Fibroblast of the aortic adventitia (primary cell): ENCODE data around the gene ANKIB1. TPM values are rescaled to one million over a fixed set of nuclear protein-coding genes. Genes with fewer than 3 reads are reported as not detected.

Source experiments
- DNase-seq: peaks from one replicate; pipeline ENCODE4 v3.0.0-alpha.2; 2010; ENCODE audit warnings: low read depth
- H3K4me3 ChIP-seq: 2 replicates; pipeline ENCODE4 v1.5.1; 2011; ENCODE audit warnings: low read depth, mild to moderate bottlenecking, control low read depth, low read length, moderate library complexity
- CTCF ChIP-seq: IDR thresholded peaks from 2 replicates; pipeline ENCODE4 v1.5.1; 2011; ENCODE audit warnings: mild to moderate bottlenecking, low read length, control low read depth, inconsistent platforms; ENCODE audit not compliant: insufficient read depth
- total RNA-seq: library from RNA; depleted of rRNA; stranded (reverse); fragments of >200 nt; gene quantifications from 2 replicates; pipeline ENCODE4 v1.2.3, GENCODE V29; 2012; ENCODE audit warnings: low replicate concordance

The ANKIB1 gene
- total RNA-seq, 1 donor = 75.8 TPM

GRCh38 chr7:92226981-92227380 is 18.8 kb upstream of the ANKIB1 start:
- no peak for DNase-seq
- TF ChIP-seq CTCF = no peak

GRCh38 chr7:92228100-92228499 is 17.7 kb upstream of the ANKIB1 start:
- no peak overlapping the region for H3K4me3 ChIP-seq
- TF ChIP-seq CTCF = no peak
- DNase-seq = no peak

More at GRCh38 chr7:92226981-92227380, 18.8 kb upstream of the ANKIB1 start:
- H3K4me3 ChIP-seq = no peak overlapping the region

- no peak for DNase-seq
- H3K4me3 ChIP-seq = no peak overlapping the region
- no peak for TF ChIP-seq CTCF
Measured at GRCh38 chr7:92228742-92229141, 17.0 kb upstream of the ANKIB1 start.

- no peak for DNase-seq
- no peak overlapping the region for H3K4me3 ChIP-seq
- TF ChIP-seq CTCF = no peak
Measured at GRCh38 chr7:92230547-92230946, 15.2 kb upstream of the ANKIB1 start.

- H3K4me3 ChIP-seq = no peak overlapping the region
- DNase-seq = no peak
- TF ChIP-seq CTCF = no peak
Measured at GRCh38 chr7:92242972-92243371, 2.8 kb upstream of the ANKIB1 start.

- H3K4me3 ChIP-seq = peak overlapping the region; percentile 77
- DNase-seq = peak; percentile 25
- TF ChIP-seq CTCF = no peak
Measured at GRCh38 chr7:92244808-92245486, 827 bp upstream of the ANKIB1 start.

GRCh38 chr7:92246360-92247101 is 757 bp downstream of the ANKIB1 start:
- TF ChIP-seq CTCF = no peak
- DNase-seq = peak; percentile 30

More at GRCh38 chr7:92246360-92247101, 757 bp downstream of the ANKIB1 start:
- H3K4me3 ChIP-seq = peak overlapping the region; percentile 77
